Kidney capillary endothelial cell (primary cell): Measurements from ENCODE around the gene CYTH2.
"Not testable (repeated sequence)": the region's sequence is repeated elsewhere in the genome, so short reads cannot be mapped to it uniquely, and the experiment has no call there.

ENCODE experiments used
- DNase-seq: peaks from one replicate; pipeline ENCODE4 v3.0.0-alpha.2; 2018; ENCODE audit warnings: low spot score

CYTH2 gene

DNA sequence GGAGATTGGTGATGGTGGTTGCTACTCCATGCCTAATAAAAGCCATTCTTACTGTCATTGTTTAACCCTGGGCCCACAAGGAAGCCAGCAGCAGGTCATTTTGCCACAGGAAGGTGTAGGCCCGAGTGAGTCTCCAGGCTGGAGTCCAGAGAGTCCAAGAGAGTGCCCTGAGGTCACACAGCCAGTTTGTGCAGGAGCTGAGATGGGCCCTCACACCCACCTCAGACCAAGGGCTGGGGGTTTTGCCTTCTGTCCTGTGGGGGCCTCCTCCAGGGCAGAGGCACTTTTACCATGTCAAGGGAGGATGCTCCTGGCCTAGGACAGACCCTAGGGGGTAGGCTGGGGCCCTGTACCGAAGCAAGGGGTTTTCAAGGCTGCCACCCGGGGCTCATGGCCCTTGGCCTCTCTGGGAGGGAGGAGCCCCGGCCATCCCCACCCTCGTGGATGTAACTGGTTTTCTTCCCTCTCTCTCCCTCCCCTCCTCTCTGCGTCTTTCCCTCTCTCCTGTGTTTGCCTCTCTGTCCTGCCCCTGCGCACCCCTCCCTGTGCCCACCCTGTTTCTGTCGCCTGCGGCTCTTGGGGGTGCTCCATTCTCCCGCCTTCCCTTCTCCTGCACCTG, 8.0 kb downstream of the CYTH2 start:
- no peak for DNase-seq

DNA sequence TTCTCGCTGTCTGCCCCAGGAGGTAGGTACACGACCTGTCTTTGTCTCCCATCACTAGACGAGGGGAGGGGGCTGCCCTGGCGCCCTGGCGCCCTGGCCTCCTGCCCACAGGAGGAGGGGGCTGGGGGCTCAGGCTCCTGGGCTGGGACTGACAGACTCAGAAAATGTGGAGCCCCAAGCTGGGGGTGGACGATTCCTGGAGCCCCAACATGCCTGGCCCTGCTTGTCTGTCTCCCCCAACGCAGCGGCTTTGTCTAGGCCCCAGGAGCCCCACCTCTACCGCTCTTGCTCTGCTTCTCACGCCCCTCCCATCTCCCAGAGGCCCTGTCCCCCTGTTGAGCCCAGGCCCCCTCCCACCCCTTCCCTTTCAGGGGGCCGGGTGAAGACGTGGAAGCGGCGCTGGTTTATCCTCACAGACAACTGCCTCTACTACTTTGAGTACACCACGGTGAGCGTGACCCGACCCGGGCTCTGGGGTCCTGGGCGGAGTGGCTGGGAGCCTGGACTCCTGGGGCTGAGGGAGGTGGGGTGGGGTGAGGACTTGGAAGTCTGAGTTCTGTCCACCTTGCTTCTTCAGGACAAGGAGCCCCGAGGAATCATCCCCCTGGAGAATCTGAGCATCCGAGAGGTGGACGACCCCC, 8.6 kb downstream of the CYTH2 start:
- no peak for DNase-seq

- DNase-seq = no peak
These were observed 9.4 kb downstream of the CYTH2 start for GRCh38 chr19:48478339-48479256.

DNA sequence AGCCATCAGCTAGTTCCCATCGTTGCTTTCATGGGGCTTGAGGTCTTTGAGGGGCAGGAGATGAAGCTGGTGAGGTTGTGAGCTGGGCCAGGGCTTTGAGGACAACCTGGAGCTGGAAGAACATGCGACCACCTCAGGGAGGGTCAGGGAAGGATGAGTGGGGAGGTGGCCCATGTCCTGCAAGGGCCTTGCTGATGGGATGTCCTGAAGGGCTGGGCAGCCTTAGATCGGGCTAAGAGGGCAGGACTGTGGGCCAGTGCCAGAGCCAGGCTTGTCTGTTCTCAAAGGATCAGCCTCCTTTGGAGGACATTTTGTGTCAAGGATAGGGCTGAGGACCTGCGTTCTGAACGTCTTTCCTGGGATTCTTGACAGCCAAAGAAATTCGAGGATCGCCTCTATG, 10.5 kb downstream of the CYTH2 start:
- no peak for DNase-seq

- no peak for DNase-seq
These were observed 11.0 kb downstream of the CYTH2 start for GRCh38 chr19:48480183-48480557.

DNA sequence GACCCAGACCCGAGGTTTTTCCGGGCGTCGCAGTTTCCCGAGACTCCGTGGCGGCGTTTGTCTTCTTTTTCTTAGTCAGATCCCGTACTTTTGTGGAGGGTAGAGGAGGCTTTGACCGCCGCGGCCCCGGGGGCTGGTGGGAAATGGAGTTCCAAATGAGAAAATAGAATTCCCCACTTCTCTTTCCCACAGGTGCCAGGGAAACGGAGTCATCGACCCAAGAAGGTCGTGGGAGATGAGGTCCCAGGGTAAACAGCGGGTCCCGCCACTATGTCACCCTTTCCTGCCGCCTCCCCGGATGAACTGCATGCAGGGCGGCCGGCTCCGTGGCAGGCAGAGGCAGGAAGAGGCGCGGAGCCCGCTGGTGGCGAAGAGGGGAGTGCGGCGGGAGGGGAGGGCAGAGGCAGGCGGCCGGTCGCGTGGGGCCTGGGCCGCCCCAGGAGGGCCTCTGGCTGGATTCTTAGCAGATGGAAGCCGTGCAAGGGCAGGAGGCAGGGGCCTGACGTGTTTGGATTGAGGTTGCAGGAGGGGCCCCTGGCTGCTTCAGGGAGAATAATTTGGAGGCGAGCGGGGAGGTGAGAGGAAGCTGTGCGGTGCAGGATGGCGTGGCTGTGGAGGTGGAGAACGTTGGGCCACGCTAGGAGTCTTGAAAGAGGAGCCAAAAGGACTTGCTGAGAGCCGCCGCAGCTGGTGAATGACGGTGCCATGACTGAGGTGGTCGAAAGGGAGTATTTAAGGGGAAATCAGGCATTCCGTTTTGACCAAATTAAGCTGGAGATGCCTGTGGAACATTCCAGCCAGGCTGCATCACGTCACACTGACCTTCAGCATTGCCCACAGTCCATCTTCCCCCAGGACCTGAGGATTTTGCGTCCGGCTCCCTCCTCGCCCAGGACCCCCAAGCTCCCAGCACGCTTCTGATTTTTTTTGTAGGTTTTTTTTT, 11.7 kb downstream of the CYTH2 start:
- DNase-seq = peak; percentile 70

DNA sequence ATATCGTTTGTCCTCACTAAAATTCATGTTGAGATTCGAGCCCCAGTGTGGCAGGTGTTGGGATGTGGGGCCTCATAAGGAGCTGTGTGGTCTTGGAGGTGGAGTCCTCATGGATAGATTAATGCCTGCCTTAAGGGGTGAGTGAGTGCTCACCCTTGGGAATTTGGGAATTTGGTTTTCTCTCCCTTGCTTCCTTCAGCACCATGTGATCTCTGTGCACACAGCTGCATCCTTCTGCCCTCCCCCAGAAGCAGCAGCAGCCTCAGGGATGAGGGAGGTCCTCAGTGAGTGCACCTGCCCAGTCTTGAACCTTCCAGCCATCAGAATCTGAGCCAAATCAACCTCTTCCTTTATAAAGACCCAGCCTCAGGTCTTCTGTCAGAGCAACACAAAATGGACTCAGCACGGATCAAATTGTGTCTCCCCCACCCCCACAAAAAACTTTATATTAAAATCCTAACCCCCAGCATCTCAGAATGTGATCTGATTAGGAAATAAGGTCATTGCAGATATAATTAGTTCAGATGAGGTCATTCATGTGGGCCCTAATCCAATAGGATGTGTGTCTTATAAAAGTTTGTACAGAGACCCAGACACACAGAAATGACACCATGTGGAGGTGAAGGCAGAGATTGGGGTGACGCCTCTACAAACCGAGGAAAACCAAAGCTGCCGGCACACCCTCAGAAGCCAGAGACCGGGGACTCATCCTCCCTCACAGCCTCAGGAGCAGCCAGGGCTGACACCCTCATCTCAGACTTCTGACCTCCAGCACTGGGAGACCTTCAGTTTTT, 12.9 kb downstream of the CYTH2 start:
- DNase-seq = no peak

DNA sequence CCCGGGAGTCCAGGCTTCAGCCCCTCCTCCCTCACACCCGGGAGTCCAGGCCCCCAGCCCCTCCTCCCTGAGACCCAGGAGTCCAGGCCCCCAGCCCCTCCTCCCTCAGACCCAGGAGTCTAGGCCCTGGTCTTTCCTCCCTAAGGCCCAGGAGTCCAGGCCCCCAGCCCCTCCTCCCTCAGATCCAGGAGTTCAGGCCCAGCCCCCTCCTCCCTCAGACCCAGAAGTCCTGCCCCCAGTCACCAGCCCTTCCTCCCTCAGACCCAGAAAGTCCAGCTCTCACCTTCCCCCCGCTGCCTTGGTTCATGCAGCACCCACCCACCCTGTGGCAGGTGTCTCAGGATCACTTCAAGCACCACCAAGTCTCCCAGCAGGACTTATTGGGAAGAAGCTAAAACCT, 14.1 kb downstream of the CYTH2 start:
- no peak for DNase-seq

DNA sequence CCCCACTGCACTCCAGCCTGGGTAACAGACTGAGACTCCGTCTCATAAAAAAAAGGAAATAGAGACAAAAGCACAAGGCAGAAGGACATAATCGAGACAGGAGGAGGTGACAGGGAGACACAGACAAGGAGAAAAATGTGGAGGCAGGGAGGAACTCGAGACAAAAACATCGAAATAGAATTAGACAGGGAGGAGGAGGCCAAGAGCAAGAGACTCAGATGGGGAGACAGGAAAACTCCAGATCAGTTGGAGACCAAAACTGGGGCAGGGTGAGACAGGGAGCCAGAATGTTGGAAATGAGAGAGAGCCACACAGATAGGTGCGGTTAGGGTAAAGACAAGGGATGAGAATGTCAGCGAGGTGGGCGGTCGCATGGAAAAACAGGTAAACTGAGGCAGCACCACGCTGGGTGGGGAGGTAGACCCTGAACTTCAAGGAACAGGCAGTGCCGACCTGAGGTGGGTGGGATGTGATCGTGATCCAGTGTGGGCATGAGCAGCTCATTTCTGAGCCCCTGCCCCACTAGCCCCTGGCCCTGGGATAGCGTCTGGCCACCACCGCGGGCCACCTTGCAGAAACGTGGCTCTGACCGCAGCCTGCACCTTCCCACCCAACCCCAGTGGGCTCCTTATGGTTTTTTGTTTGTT, 15.2 kb downstream of the CYTH2 start:
- DNase-seq = no peak

DNA sequence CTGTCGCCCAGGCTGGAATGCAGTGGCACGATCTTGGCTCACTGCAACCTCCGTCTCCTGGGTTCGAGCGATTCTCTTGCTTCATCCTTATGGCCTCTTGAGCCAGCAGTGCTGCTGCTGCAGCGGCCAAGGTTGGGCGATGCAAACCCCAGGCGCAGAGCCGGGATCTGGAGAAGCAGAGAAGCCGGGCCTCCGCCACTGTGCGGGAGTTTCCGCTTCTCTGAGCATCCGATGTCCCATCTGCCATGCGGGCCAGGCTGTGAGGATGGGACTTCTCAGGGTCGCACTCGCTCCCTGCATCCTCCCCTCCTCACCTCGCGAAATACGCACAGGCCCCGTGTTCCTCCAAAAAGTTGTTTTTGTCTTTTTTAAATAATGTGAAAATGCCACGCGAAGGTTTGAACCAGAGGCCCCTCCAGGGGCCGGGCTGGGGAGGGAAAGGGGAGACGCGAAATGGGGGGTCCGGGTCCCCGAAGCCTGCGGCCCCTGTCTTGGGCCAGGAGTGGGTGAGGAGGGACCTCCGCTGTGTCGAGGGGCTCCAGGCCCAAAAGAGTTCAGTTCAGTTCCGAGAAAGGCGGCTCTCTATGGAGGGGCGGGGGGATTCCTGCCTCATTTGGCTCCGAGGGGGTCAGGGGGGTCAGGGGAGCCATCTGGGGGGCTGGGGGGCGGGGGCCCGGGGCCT, 15.9 kb downstream of the CYTH2 start:
- no peak for DNase-seq

DNA sequence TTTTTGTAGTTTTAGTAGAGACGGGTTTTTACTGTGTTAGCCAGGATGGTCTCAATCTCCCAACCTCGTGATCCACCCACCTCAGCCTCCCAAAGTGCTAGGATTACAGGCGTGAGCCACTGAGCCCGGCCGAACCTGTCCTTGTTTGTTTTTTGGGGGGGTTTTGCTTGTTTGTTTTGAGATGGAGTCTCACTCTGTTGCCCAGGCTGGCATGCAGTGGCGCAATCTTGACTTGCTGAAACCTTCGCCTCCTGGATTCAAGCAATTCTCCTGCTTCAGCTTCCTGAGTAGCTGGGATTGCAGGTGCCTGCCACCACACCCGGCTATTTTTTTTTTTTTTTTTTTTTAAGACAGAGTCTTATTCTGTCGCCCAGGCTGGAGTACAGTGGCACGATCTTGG, 17.5 kb downstream of the CYTH2 start:
- not testable (repeated sequence) for DNase-seq

DNA sequence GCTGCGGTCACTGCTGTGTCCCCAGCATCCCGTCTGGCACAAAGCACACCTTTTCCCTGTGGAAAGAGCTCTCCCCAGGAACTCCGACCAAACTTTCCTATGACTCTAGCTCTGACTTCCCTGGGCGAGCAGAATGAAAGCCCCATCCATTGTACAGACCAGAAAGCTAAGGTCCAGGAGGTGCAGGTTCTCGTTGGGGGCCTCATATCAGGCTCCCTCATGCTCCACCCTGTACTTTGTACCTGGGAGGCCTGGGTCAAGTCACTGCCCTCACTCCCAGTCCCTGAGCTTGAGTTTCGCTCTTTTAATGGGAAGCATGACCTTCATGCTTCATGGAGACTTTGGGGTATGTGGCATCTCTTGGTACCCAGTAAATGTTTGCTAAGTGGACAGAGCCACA, 18.4 kb downstream of the CYTH2 start:
- DNase-seq = no peak

- no peak for DNase-seq
These were observed 18.8 kb downstream of the CYTH2 start for GRCh38 chr19:48487948-48488347.

DNA sequence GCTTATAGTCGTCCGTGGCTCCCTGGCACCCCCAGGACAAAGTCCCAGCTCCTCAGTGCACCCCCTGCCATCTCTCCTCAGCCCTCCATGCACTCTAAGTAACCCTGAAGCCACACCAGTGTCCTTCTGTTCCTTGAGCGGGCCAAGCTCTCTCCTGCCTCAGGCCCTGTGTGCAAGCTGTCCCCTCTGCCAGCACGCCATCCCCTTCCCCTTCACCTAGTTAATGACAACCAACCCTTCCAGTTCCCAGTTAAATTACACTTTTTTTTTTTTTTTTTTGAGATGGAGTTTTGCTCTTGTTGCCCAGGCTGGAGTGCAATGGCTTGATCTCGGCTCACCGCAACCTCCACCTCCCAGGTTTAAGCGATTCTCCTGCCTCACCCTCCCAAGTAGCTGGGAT, 19.3 kb downstream of the CYTH2 start:
- DNase-seq = not testable (repeated sequence)

DNA sequence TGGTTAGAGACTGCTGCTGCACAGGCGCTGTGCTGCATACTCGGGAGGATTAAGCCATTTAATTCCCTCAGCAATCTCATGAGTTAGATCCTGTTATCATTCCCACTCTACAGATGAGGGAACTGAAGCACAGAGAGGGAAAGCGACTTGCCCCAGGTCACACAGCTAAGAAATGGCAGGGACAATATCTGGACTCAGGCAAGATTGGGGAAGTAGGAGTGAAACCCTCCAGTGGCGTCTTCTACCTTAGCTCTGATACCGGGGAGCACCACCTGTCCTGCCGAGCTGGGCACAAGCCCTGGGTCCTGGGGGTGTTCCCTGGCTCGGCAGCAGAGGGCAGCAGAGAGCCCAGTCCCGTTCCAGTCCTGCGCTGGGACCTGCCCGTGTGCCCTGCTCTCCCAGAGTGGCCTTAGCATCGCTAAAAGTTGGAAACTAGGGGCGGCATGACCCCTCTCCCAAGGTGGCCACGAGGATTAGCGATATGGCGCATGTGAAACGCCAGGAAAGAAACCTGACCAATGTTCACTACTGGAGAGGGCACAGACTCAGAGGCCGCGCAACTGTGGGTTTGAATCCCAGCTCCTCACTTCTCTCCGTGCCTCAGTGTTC, 20.5 kb downstream of the CYTH2 start:
- DNase-seq = no peak

DNA sequence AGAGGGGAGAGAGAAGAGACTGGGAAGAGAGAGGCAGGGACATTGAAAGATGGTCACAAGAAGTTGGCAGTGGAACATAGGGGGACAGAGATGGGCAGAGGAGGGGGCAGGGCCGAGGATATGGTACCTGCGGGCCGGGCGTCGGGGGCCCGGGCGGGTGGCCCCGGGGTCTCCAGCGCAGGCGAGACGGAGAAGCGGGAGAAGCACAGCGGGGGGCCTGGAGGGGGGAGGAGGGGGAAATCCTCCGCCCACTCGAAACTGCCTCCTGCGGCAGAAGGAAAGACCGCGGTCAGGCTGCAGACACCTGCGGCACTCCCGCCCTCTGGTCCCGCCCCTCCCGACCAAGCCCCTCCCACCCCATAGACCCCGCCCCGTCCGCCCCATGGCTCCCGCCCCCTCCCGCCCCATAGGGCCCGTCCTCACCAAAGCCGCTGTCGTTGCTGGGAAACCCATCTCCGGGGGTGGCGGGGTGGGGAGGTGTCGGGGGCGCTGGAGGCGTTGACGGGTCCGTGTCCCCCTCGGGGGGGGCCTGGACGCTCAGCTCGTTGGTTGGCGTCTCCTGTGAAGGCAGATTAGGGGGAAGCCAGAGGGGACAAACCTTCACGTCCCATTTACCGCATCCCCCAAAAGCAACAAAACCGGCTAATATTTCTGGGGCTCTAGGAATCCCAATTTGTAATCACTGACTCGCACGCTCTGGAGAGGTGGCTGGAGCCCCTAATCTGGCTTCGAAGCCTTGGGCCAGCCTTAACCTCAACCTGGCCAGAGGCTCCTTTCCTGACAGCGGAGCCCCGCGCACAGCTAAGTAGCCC, 22.0 kb downstream of the CYTH2 start:
- DNase-seq = no peak

- no peak for DNase-seq
These were observed 22.6 kb downstream of the CYTH2 start for GRCh38 chr19:48491793-48492123.

- peak; percentile 95 for DNase-seq
These were observed 24.0 kb downstream of the CYTH2 start for GRCh38 chr19:48492925-48493717.
